HepG2 (cell line): Measurements from ENCODE around the gene NEK11. TPM values are rescaled to one million over a fixed set of nuclear protein-coding genes. Genes with fewer than 3 reads are reported as not detected.

Experiments used
- ATAC-seq: fragments of 200-7000 bp; cut with Tn5 transposase; 3 replicates; pipeline ENCODE4 v1.9.1; 2020; ENCODE audit warnings: mild to moderate bottlenecking, moderate library complexity
- BruUV-seq: library from RNA; stranded (reverse); fragments of 400-500 nt; replicated peaks from 2 replicates; lab custom pipeline; 2021; lab: Mats Ljungman, UMichigan
- CTCF ChIA-PET: fragments of 300-600 bp; formaldehyde crosslinking; extraction: SDS; loops from one replicate; lab custom pipeline; 2021; ENCODE audit warnings: low total read pairs, inconsistent platforms, low intra/inter-chr PET ratio; lab: Yijun Ruan, JAX
- POLR2A ChIA-PET: fragments of 350-600 bp; sonication (Branson Sonifier 250); formaldehyde crosslinking; loops from one replicate; lab custom pipeline; 2020; ENCODE audit warnings: antibody characterized with exemption, inconsistent platforms; lab: Yijun Ruan, JAX
- DNase-seq: peaks from one replicate; pipeline ENCODE4 v3.0.0-alpha.2; 2015; ENCODE audit warnings: low spot score
- FAIRE-seq: peaks from 3 replicates; lab custom pipeline; 2011; peaks lifted over from hg19 to GRCh38; lab: Jason Lieb, UNC
- H2AFZ ChIP-seq: one replicate; pipeline ENCODE4 v1.6.1; 2011; ENCODE audit warnings: low read length, inconsistent platforms
- H3K27ac ChIP-seq: fragments of 300-600 bp; 3 replicates; pipeline ENCODE4 v1.8.0; 2011; ENCODE audit warnings: mixed run types, mild to moderate bottlenecking, mixed read lengths, low read length, inconsistent platforms; ENCODE audit not compliant: insufficient read depth; ENCODE audit errors: extremely low read length
- H3K27me3 ChIP-seq, 2 experiments: fragments of 200-600 bp in 1 of 2; 2 replicates in 1 of 2; 3 replicates in 1 of 2; pipeline versions ENCODE4 v1.6.0 to v1.8.0; 2011; ENCODE audit warnings: low read length in 2 of 2, mild to moderate bottlenecking in 2 of 2, moderate library complexity in 2 of 2, inconsistent platforms in 1 of 2; ENCODE audit not compliant: insufficient read depth in 2 of 2, control insufficient read depth in 1 of 2
- H3K36me3 ChIP-seq, 2 experiments: fragments of 200-600 bp in 1 of 2; replicated peaks in 1 of 2; 2 replicates in 1 of 2; 3 replicates in 1 of 2; pipeline versions ENCODE4 v1.5.1 to v1.8.0; 2011; ENCODE audit warnings: low read length in 2 of 2, inconsistent platforms in 1 of 2; ENCODE audit not compliant: insufficient read depth in 2 of 2, control insufficient read depth in 1 of 2
- H3K4me1 ChIP-seq: 2 replicates; pipeline ENCODE4 v1.5.1; 2012; ENCODE audit warnings: low read length, inconsistent platforms; ENCODE audit not compliant: insufficient read depth
- H3K4me2 ChIP-seq: 2 replicates; pipeline ENCODE4 v1.6.0; 2011; ENCODE audit warnings: low read depth, low read length, inconsistent platforms
- H3K4me3 ChIP-seq, 3 experiments: fragments of 200-600 bp in 1 of 3; sonication (generic), shearing (Covaris generic) in 1 of 3; replicated peaks in 1 of 3; 2 replicates each; pipeline ENCODE4 v1.5.1; 2011 to 2016; ENCODE audit warnings: low read length in 3 of 3, inconsistent platforms in 2 of 3, low read depth in 2 of 3, mild to moderate bottlenecking in 2 of 3, control low read depth in 1 of 3, mixed read lengths in 1 of 3; ENCODE audit not compliant: insufficient read depth in 1 of 3
- H3K79me2 ChIP-seq: one replicate; pipeline ENCODE4 v1.6.1; 2011; ENCODE audit warnings: low read length, inconsistent platforms; ENCODE audit not compliant: insufficient read depth
- H3K9ac ChIP-seq: 2 replicates; pipeline ENCODE4 v1.6.0; 2011; ENCODE audit warnings: mild to moderate bottlenecking, low read depth, low read length, inconsistent platforms; ENCODE audit not compliant: insufficient read depth
- H3K9me3 ChIP-seq: 2 replicates; pipeline ENCODE4 v1.5.1; 2012; ENCODE audit warnings: mild to moderate bottlenecking, low read length
- H4K20me1 ChIP-seq: 2 replicates; pipeline ENCODE4 v1.6.0; 2011; ENCODE audit warnings: inconsistent platforms, mild to moderate bottlenecking, low read length, moderate library complexity; ENCODE audit not compliant: insufficient read depth
- ATAD3A ChIP-seq: sonication (generic); formaldehyde crosslinking; IDR thresholded peaks from 2 replicates; pipeline ENCODE4 v1.4.0; 2020; ENCODE audit warnings: missing genetic modification reagents
- BHLHE40 ChIP-seq: IDR thresholded peaks from 2 replicates; pipeline ENCODE4 v1.6.1; 2011; ENCODE audit warnings: low read length, improper control_type of control experiment
- EHMT2 ChIP-seq: fragments of 200-600 bp; sonication (generic); IDR thresholded peaks from 2 replicates; pipeline ENCODE4 v1.7.0; 2017; ENCODE audit warnings: antibody characterized with exemption, low read depth, low read length, borderline replicate concordance
- GABPB1 ChIP-seq: IDR thresholded peaks from 2 replicates; pipeline ENCODE4 v1.6.1; 2016; ENCODE audit warnings: mild to moderate bottlenecking, missing genetic modification reagents, moderate library complexity, missing compliant biosample characterization
- ISX ChIP-seq: sonication (generic); formaldehyde crosslinking; conservative IDR thresholded peaks from 2 replicates; pipeline ENCODE4 v1.5.0; 2020; ENCODE audit warnings: missing genetic modification reagents
- KLF6 ChIP-seq: IDR thresholded peaks from 2 replicates; pipeline ENCODE4 v1.8.0; 2016; ENCODE audit warnings: missing biosample characterization, missing genetic modification reagents
- MAFF ChIP-seq: IDR thresholded peaks from 2 replicates; pipeline ENCODE4 v1.6.1; 2011; ENCODE audit warnings: low read depth, low read length, improper control_type of control experiment
- NR1H2 ChIP-seq: sonication (generic); formaldehyde crosslinking; IDR thresholded peaks from 2 replicates; pipeline ENCODE4 v1.8.1; 2022; ENCODE audit warnings: low read depth, missing genetic modification reagents, borderline replicate concordance
- NR2F2 ChIP-seq: IDR thresholded peaks from 2 replicates; pipeline ENCODE4 v1.6.1; 2012; ENCODE audit warnings: low read depth, inconsistent platforms, borderline replicate concordance
- PPARG ChIP-seq: conservative IDR thresholded peaks from 2 replicates; pipeline ENCODE4 v1.6.1; 2016; ENCODE audit warnings: missing biosample characterization, missing genetic modification reagents
- RAD21 ChIP-seq: fragments of 450-650 bp; formaldehyde crosslinking; IDR thresholded peaks from 2 replicates; pipeline ENCODE4 v1.5.0; 2020; ENCODE audit warnings: mild to moderate bottlenecking
- SIX1 ChIP-seq: sonication (generic); formaldehyde crosslinking; IDR thresholded peaks from 2 replicates; pipeline ENCODE4 v1.4.0; 2020; ENCODE audit warnings: missing genetic modification reagents, borderline replicate concordance
- SOX5 ChIP-seq: IDR thresholded peaks from 2 replicates; pipeline ENCODE4 v1.6.1; 2016; ENCODE audit warnings: borderline replicate concordance
- SP5 ChIP-seq: IDR thresholded peaks from 2 replicates; pipeline ENCODE4 v1.6.1; 2016; ENCODE audit warnings: low read depth, borderline replicate concordance
- ZC3H13 ChIP-seq: sonication (generic); formaldehyde crosslinking; IDR thresholded peaks from 2 replicates; pipeline ENCODE4 v1.8.1; 2023; ENCODE audit warnings: mild to moderate bottlenecking, missing genetic modification reagents, moderate library complexity
- ZKSCAN5 ChIP-seq: sonication (generic); formaldehyde crosslinking; IDR thresholded peaks from 2 replicates; pipeline ENCODE4 v1.5.1; 2020; ENCODE audit warnings: mild to moderate bottlenecking, missing genetic modification reagents
- ZNF7 ChIP-seq: IDR thresholded peaks from 2 replicates; pipeline ENCODE4 v1.6.1; 2016; ENCODE audit warnings: missing biosample characterization, missing genetic modification reagents
- ZSCAN12 ChIP-seq: sonication (generic); formaldehyde crosslinking; IDR thresholded peaks from 2 replicates; pipeline ENCODE4 v1.9.0; 2021; ENCODE audit warnings: mild to moderate bottlenecking, missing genetic modification reagents
- WGBS: methylation state at CpG from one replicate; pipeline ENCODE4 v1.1.6; 2017; ENCODE audit warnings: low lambda C conversion rate; 5-methylcytosine and 5-hydroxymethylcytosine counted together
- in situ Hi-C: cut with HindIII; loops from 2 replicates; pipeline ENCODE4 v1.10.0; 2017; ENCODE audit warnings: low pct_unique_long_range_greater_than_20kb; ENCODE audit not compliant: extremely low pct_ligation_motif_present
- intact Hi-C: fragments of 100-400 bp; cut with micrococcal nuclease; formaldehyde crosslinking; loops from one replicate; pipeline ENCODE4 v1.10.0; 2022; ENCODE audit not compliant: unreplicated experiment
- polyA plus RNA-seq, 8 experiments: library from polyadenylated mRNA; depleted of rRNA in 3 of 8; stranded (reverse) in 7 of 8; unstranded in 1 of 8; fragments of >200 nt; fragmentation: Illumina TruSeq in 4 of 8; extraction: Trizol in 4 of 8; gene quantifications; 2 replicates each; pipeline versions ENCODE4 v1.2.1 to v1.2.3, GENCODE V29; 2011 to 2016; ENCODE audit warnings: low read depth in 4 of 8, missing spikeins in 1 of 8, mixed read lengths in 1 of 8; ENCODE audit not compliant: insufficient read depth in 1 of 8
- total RNA-seq, 5 experiments: library from RNA; depleted of rRNA; stranded (reverse); fragments of >200 nt; fragmentation: Illumina TruSeq; extraction: Trizol; gene quantifications; 2 replicates each; pipeline ENCODE4 v1.2.3, GENCODE V29; 2016; ENCODE audit warnings: low read depth in 1 of 5
- TF ChIP-seq, protein P1 (sequence below): sonication (generic); formaldehyde crosslinking; IDR thresholded peaks from 2 replicates; pipeline ENCODE4 v1.8.1; 2023; ENCODE audit warnings: mild to moderate bottlenecking, missing genetic modification reagents
- TF ChIP-seq, protein P2 (sequence below): sonication (generic); formaldehyde crosslinking; IDR thresholded peaks from 2 replicates; pipeline ENCODE4 v1.9.0; 2021; ENCODE audit warnings: missing genetic modification reagents, borderline replicate concordance

The NEK11 gene
- total and polyA plus RNA-seq, 2 of the 13 experiments (the other 11 are each of a cell fraction or from before 2014, with no cell fraction given): 0.95 to 2.2 TPM

DNA sequence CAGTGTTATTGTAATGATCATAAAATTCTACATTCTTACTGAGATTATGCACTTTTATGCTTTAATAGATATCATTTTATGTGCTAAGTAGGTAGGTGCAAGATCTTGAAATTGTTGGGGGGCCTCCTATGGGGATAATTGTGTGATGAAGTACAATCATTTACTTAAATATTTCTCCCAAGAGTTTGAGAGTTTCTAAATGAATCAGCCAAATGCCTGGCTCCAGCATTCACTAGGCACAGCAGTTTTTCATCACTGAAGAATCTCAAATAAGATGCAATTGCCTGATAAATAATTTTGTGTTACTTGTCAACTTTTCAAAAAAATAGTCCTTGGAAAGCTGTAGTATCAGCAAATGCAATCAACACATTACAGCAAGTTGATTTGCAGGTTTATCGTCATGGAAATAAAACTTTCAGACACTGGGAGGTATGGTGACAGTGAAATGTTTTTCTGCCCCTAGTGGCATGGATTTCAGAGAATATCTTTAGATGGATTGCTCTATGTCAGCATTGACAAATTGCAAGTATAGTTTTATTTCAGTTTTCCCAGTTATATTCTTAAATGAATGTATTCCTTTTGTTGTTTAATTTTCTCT, 167.1 kb downstream of the NEK11 start:
- Histone ChIP-seq H3K4me1 (no peaks in the 10 kb centered on the region), H3K9ac (no peak overlapping the region), H3K9me3 (no peaks in the 10 kb centered on the region)
- no peak for DNase-seq
- CTCF ChIA-PET: no interaction called here
- WGBS: 0% methylated on average over 1 of the region's 1 CpG
- intact Hi-C loops: no loop called here
- FAIRE-seq: no peak
- BruUV-seq: no TSS peak
- TF ChIP-seq RAD21 (no peak), ZSCAN12 (CRISPR knock-in tag) (no peak), SP5 (CRISPR knock-in tag) (no peak), ZNF7 (CRISPR knock-in tag) (no peak), SOX5 (CRISPR knock-in tag) (no peak), NR2F2 (no peak), GABPB1 (CRISPR knock-in tag) (no peak), NR1H2 (CRISPR knock-in tag) (no peak), ATAD3A (CRISPR knock-in tag) (no peak), ZC3H13 (CRISPR knock-in tag) (no peak), BHLHE40 (no peak), KLF6 (no peak), EHMT2 (no peak), ZKSCAN5 (CRISPR knock-in tag) (no peak), PPARG (CRISPR knock-in tag) (no peak), SIX1 (no peak), MAFF (no peak), ISX (no peak)
- TF ChIP-seq, protein P1, sequence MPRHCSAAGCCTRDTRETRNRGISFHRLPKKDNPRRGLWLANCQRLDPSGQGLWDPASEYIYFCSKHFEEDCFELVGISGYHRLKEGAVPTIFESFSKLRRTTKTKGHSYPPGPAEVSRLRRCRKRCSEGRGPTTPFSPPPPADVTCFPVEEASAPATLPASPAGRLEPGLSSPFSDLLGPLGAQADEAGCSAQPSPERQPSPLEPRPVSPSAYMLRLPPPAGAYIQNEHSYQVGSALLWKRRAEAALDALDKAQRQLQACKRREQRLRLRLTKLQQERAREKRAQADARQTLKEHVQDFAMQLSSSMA (CRISPR knock-in tag): no peak
- TF ChIP-seq, protein P2, sequence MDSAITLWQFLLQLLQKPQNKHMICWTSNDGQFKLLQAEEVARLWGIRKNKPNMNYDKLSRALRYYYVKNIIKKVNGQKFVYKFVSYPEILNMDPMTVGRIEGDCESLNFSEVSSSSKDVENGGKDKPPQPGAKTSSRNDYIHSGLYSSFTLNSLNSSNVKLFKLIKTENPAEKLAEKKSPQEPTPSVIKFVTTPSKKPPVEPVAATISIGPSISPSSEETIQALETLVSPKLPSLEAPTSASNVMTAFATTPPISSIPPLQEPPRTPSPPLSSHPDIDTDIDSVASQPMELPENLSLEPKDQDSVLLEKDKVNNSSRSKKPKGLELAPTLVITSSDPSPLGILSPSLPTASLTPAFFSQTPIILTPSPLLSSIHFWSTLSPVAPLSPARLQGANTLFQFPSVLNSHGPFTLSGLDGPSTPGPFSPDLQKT: no peak
- TF ChIP-seq, all 625 proteins: peak for 0
- ATAC-seq: no peak
- H3K4me3 ChIP-seq: no peak overlapping the region
- no peaks in the 10 kb centered on the region for H3K27me3 ChIP-seq
- H3K27ac ChIP-seq: no peak overlapping the region
- H4K20me1 ChIP-seq: no peaks in the 10 kb centered on the region
- in situ Hi-C loops: no loop called here
- H3K36me3 ChIP-seq: no peaks in the 10 kb centered on the region
- no peak overlapping the region for H2AFZ ChIP-seq
- H3K79me2 ChIP-seq: no peaks in the 10 kb centered on the region
- H3K4me2 ChIP-seq: no peak overlapping the region
- POLR2A ChIA-PET: no interaction called here
